Neural cell (in vitro differentiated cells): Measurements from ENCODE around the gene RIPOR2. TPM values are rescaled to one million over a fixed set of nuclear protein-coding genes. Genes with fewer than 3 reads are reported as not detected.
"Not testable (repeated sequence)": the region's sequence is repeated elsewhere in the genome, so short reads cannot be mapped to it uniquely, and the experiment has no call there.

Experiments
- H2AFZ ChIP-seq: fragments of 200-600, 300-800 bp; sonication (generic), shearing (Covaris generic); 2 replicates; pipeline ENCODE4 v1.6.0; 2014; ENCODE audit warnings: low read depth, mild to moderate bottlenecking, antibody characterized with exemption, low read length, moderate library complexity
- H3F3A ChIP-seq: fragments of 200-600 bp; shearing (Covaris generic); 2 replicates; pipeline ENCODE4 v1.6.1; 2016; ENCODE audit warnings: mild to moderate bottlenecking, moderate library complexity, mixed read lengths, antibody characterized with exemption, low read length; ENCODE audit not compliant: insufficient read depth, poor library complexity, severe bottlenecking
- H3K27ac ChIP-seq: fragments of 200-600, 300-800 bp; sonication (generic), shearing (Covaris generic); 2 replicates; pipeline ENCODE4 v1.5.1; 2014; ENCODE audit warnings: mild to moderate bottlenecking, low read length, moderate library complexity
- H3K27me3 ChIP-seq: fragments of 300-800, 200-600 bp; sonication (generic), shearing (Covaris generic); 2 replicates; pipeline ENCODE4 v1.6.0; 2014; ENCODE audit warnings: mild to moderate bottlenecking, low read depth, low read length, moderate library complexity; ENCODE audit not compliant: insufficient read depth
- H3K36me3 ChIP-seq: fragments of 300-800, 200-600 bp; sonication (generic), shearing (Covaris generic); 2 replicates; pipeline ENCODE4 v1.5.1; 2014; ENCODE audit warnings: mild to moderate bottlenecking, antibody characterized with exemption, low read length, moderate library complexity; ENCODE audit not compliant: insufficient read depth
- H3K4me2 ChIP-seq: fragments of 300-800, 200-600 bp; sonication (generic), shearing (Covaris generic); 2 replicates; pipeline ENCODE4 v1.6.0; 2014; ENCODE audit warnings: mild to moderate bottlenecking, low read length
- H3K4me3 ChIP-seq: fragments of 300-800, 200-600 bp; sonication (generic), shearing (Covaris generic); 2 replicates; pipeline ENCODE4 v1.5.1; 2014; ENCODE audit warnings: mild to moderate bottlenecking, low read length, moderate library complexity
- H3K79me2 ChIP-seq: fragments of 200-600 bp; shearing (Covaris generic); replicated peaks from 2 replicates; pipeline ENCODE4 v1.6.0; 2014; ENCODE audit warnings: mild to moderate bottlenecking, low read length, moderate library complexity; ENCODE audit not compliant: insufficient read depth
- H3K9ac ChIP-seq: fragments of 300-800, 200-600 bp; sonication (generic), shearing (Covaris generic); 2 replicates; pipeline ENCODE4 v1.6.1; 2016; ENCODE audit warnings: mild to moderate bottlenecking, low read length, mixed read lengths
- H3K9me2 ChIP-seq: fragments of 200-600 bp; shearing (Covaris generic); 2 replicates; pipeline ENCODE4 v1.6.1; 2016; ENCODE audit warnings: mild to moderate bottlenecking, low read length, mixed read lengths; ENCODE audit not compliant: insufficient read depth
- H3K9me3 ChIP-seq: fragments of 200-600, 300-800 bp; sonication (generic), shearing (Covaris generic); 2 replicates; pipeline ENCODE4 v1.6.1; 2016; ENCODE audit warnings: mild to moderate bottlenecking, mixed run types, low read length, moderate library complexity, mixed read lengths
- H4K20me1 ChIP-seq: fragments of 200-600 bp; shearing (Covaris generic); 2 replicates; pipeline ENCODE4 v1.6.1; 2016; ENCODE audit warnings: mild to moderate bottlenecking, mixed run types; ENCODE audit not compliant: insufficient read depth
- CTCF ChIP-seq: fragments of 450-650 bp; IDR thresholded peaks from 2 replicates; pipeline ENCODE4 v1.5.1; 2014; ENCODE audit warnings: antibody characterized with exemption, mild to moderate bottlenecking, moderate library complexity; ENCODE audit not compliant: poor library complexity, severe bottlenecking
- EP300 ChIP-seq: fragments of 450-650 bp; conservative IDR thresholded peaks from 2 replicates; pipeline ENCODE4 v1.6.1; 2014; ENCODE audit warnings: antibody characterized with exemption, mild to moderate bottlenecking, moderate library complexity; ENCODE audit not compliant: poor library complexity, severe bottlenecking
- EZH2 ChIP-seq: fragments of 200-600, 300-800 bp; shearing (Covaris generic), sonication (generic); IDR thresholded peaks from 2 replicates; pipeline ENCODE4 v1.6.1; 2014; ENCODE audit warnings: antibody characterized with exemption, low read length, borderline replicate concordance, mild to moderate bottlenecking; ENCODE audit not compliant: insufficient read depth, poor library complexity, severe bottlenecking
- MXI1 ChIP-seq: fragments of 450-650 bp; conservative IDR thresholded peaks from 2 replicates; pipeline ENCODE4 v1.6.1; 2014; ENCODE audit warnings: antibody characterized with exemption, mild to moderate bottlenecking; ENCODE audit not compliant: poor library complexity, severe bottlenecking
- POLR2AphosphoS5 ChIP-seq: IDR thresholded peaks from 2 replicates; pipeline ENCODE4 v1.6.1; 2012
- RAD21 ChIP-seq: fragments of 450-650 bp; conservative IDR thresholded peaks from 2 replicates; pipeline ENCODE4 v1.6.1; 2014; ENCODE audit warnings: antibody characterized with exemption, mild to moderate bottlenecking, moderate library complexity
- REST ChIP-seq: IDR thresholded peaks from 2 replicates; pipeline ENCODE4 v1.6.1; 2012; ENCODE audit warnings: borderline replicate concordance
- SMC3 ChIP-seq: fragments of 450-650 bp; conservative IDR thresholded peaks from 2 replicates; pipeline ENCODE4 v1.6.1; 2014; ENCODE audit warnings: antibody characterized with exemption, mild to moderate bottlenecking, moderate library complexity; ENCODE audit not compliant: poor library complexity
- TAF1 ChIP-seq: IDR thresholded peaks from 2 replicates; pipeline ENCODE4 v1.6.1; 2012; ENCODE audit warnings: low read depth
- polyA plus RNA-seq: library from polyadenylated mRNA; depleted of rRNA; stranded (reverse); fragments of >200 nt; gene quantifications from 2 replicates; pipeline ENCODE4 v1.2.3, GENCODE V29; 2014

The RIPOR2 gene
- polyA plus RNA-seq, 1 donor from 2014 or later, result 83.8 TPM

GRCh38 chr6:24927985-24928745 lies 7.6 kb downstream of the RIPOR2 start:
- no peaks in the 10 kb centered on the region for H3K9me2 ChIP-seq
- no peak overlapping the region for H2AFZ ChIP-seq
- H3K27ac ChIP-seq, result no peak overlapping the region
- H4K20me1 ChIP-seq, result no peaks in the 10 kb centered on the region
- no peaks in the 10 kb centered on the region for H3F3A ChIP-seq
- H3K9me3 ChIP-seq, result no peaks in the 10 kb centered on the region
- TF ChIP-seq MXI1 (no peak), CTCF (no peak), REST (no peak), SMC3 (no peak), POLR2AphosphoS5 (no peak), RAD21 (no peak), TAF1 (no peak), EP300 (no peak), EZH2 (no peak)
- H3K9ac ChIP-seq, result no peak overlapping the region
- no peaks in the 10 kb centered on the region for H3K27me3 ChIP-seq
- no peak overlapping the region for H3K4me2 ChIP-seq
- H3K4me3 ChIP-seq, result no peak overlapping the region
- H3K79me2 ChIP-seq, result no peaks in the 10 kb centered on the region
- H3K36me3 ChIP-seq, result no peaks in the 10 kb centered on the region

GRCh38 chr6:24927277-24927955 lies 8.3 kb downstream of the RIPOR2 start:
- H2AFZ ChIP-seq, result no peak overlapping the region
- no peaks in the 10 kb centered on the region for H3K9me2 ChIP-seq
- H3K36me3 ChIP-seq, result no peaks in the 10 kb centered on the region
- H3K4me3 ChIP-seq, result no peak overlapping the region
- no peaks in the 10 kb centered on the region for H4K20me1 ChIP-seq
- no peak overlapping the region for H3K9ac ChIP-seq
- TF ChIP-seq CTCF, result no peak
- H3K79me2 ChIP-seq, result no peaks in the 10 kb centered on the region
- H3K9me3 ChIP-seq, result no peaks in the 10 kb centered on the region
- H3K27ac ChIP-seq, result no peak overlapping the region
- no peaks in the 10 kb centered on the region for H3F3A ChIP-seq
- H3K27me3 ChIP-seq, result no peaks in the 10 kb centered on the region
- H3K4me2 ChIP-seq, result no peak overlapping the region

GRCh38 chr6:24926647-24927046 lies 9.1 kb downstream of the RIPOR2 start:
- H3F3A ChIP-seq, H3K9ac ChIP-seq, H2AFZ ChIP-seq, H3K4me3 ChIP-seq, H3K27me3 ChIP-seq, H3K79me2 ChIP-seq, H3K9me2 ChIP-seq, H3K27ac ChIP-seq, H4K20me1 ChIP-seq, H3K4me2 ChIP-seq, H3K36me3 ChIP-seq, H3K9me3 ChIP-seq: not testable (repeated sequence)
